ENCODE data around the gene PMP22.

GRCh38 chr17:15265131-15265530 is at the start of gene PMP22:
- TF ChIP-seq POLR2AphosphoS5 (IDR thresholded peaks at IDR 0.05; ENCODE audit: insufficient read depth, low read depth, low read length) (no peak), MAX (IDR thresholded peaks at IDR 0.05; ENCODE audit: insufficient read depth, insufficient read length) (no peak), EZH2 (IDR thresholded peaks at IDR 0.05; ENCODE audit: borderline replicate concordance, low read depth, low read length, severe bottlenecking) (no peak), POLR2A (IDR thresholded peaks at IDR 0.05; ENCODE audit: low read depth, low read length) (no peak), CTCF (IDR thresholded peaks at IDR 0.05; ENCODE audit: extremely low read depth in 1 of 2, insufficient read depth in 1 of 2, low read depth in 1 of 2, low read length in 2 of 2) (no peak), JUN (IDR thresholded peaks at IDR 0.05; ENCODE audit: borderline replicate concordance, insufficient read depth, insufficient read length, low read depth) (no peak), MYC (IDR thresholded peaks at IDR 0.05; ENCODE audit: low read depth, low read length) (no peak), FOS (IDR thresholded peaks at IDR 0.05; ENCODE audit: borderline replicate concordance, insufficient read depth, low read length) (no peak)
